H1 (cell line): Measurements from ENCODE around the gene YARS2. TPM values are rescaled to one million over a fixed set of nuclear protein-coding genes. Genes with fewer than 3 reads are reported as not detected.

ENCODE experiments used
- BACH1 ChIP-seq: IDR thresholded peaks from 2 replicates; pipeline ENCODE4 v1.6.1; 2012; ENCODE audit warnings: low read length, improper control_type of control experiment
- HDAC2 ChIP-seq, 2 experiments: fragments of 300-600 bp in 1 of 2; sonication (generic) in 1 of 2; IDR thresholded peaks; 2 replicates each; pipeline ENCODE4 v1.6.1; 2011 to 2012; ENCODE audit warnings: low read depth in 2 of 2, low read length in 2 of 2, mild to moderate bottlenecking in 2 of 2, moderate library complexity in 2 of 2, borderline replicate concordance in 1 of 2, inconsistent platforms in 1 of 2
- JUND ChIP-seq: IDR thresholded peaks from 2 replicates; pipeline ENCODE4 v1.6.1; 2011; ENCODE audit warnings: mild to moderate bottlenecking, improper control_type of control experiment, low read length
- RNF2 ChIP-seq: fragments of 200-900, 300-1000 bp; sonication (generic); IDR thresholded peaks from 2 replicates; pipeline ENCODE4 v1.7.1; 2016; ENCODE audit warnings: borderline replicate concordance, low read depth, mild to moderate bottlenecking, antibody characterized with exemption, low read length; ENCODE audit not compliant: poor library complexity, severe bottlenecking; ENCODE audit errors: missing control alignments
- SP1 ChIP-seq: IDR thresholded peaks from 2 replicates; pipeline ENCODE4 v1.6.1; 2011; ENCODE audit warnings: low read depth, low read length
- TAF7 ChIP-seq: optimal IDR thresholded peaks from 2 replicates; pipeline ENCODE3; 2011; ENCODE audit warnings: low read depth, mild to moderate bottlenecking, inconsistent platforms, low read length, moderate library complexity, borderline replicate concordance
- polyA plus RNA-seq, 7 experiments: library from polyadenylated mRNA; depleted of rRNA in 3 of 7; stranded (reverse) in 5 of 7; unstranded in 2 of 7; fragments of >200 nt in 5 of 7; fragments of 200-250 nt in 2 of 7; gene quantifications; 1 replicate in 5 of 7; 2 replicates in 1 of 7; 4 replicates in 1 of 7; pipeline versions ENCODE4 v1.2.1 to v1.2.3, GENCODE V29; 2011 to 2013; ENCODE audit warnings: missing spikeins in 2 of 7, mixed read lengths in 2 of 7
- total RNA-seq: library from RNA; stranded (reverse); fragmentation: NEBNext Ultra II Directional; extraction: Animal tissue kit (Norgen Biotek cat#: 25700); gene quantifications from 2 replicates; pipeline ENCODE4 v1.2.1, GENCODE V29; 2021
- TF ChIP-seq, protein P1 (sequence below): IDR thresholded peaks from 2 replicates; pipeline ENCODE4 v1.6.1; 2012; ENCODE audit warnings: inconsistent platforms

YARS2 gene
- total and polyA plus RNA-seq, 2 of the 8 experiments (the other 6 are each of a cell fraction or from before 2014, with no cell fraction given): 29.9 to 41.4 TPM

DNA sequence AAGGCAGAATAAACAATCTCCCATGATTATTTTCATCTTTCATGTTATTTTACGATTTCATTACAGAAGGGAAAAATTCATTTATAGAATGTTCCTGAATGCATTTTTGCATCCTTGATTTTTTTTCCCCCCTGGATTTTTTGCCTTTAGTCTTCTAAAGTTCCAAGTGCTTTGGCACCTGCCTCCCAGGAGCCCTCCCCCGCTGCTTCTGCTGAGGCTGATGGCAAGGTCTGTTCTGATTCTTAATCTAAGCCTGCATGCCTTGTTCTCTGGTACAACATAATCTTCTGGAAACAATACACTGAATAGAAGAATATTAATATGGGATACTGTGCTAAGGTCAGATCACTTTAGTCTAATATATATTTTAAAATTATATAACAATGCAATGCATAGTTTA is 18.0 kb downstream of the YARS2 start (continued):
- TF ChIP-seq, protein P1, sequence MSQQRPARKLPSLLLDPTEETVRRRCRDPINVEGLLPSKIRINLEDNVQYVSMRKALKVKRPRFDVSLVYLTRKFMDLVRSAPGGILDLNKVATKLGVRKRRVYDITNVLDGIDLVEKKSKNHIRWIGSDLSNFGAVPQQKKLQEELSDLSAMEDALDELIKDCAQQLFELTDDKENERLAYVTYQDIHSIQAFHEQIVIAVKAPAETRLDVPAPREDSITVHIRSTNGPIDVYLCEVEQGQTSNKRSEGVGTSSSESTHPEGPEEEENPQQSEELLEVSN: no peak
- TF ChIP-seq SP1 (no peak), TAF7 (no peak), BACH1 (no peak), JUND (no peak), RNF2 (no peak), HDAC2 (IDR thresholded peaks at IDR 0.05; ENCODE audit: borderline replicate concordance in 1 of 2, low read depth in 2 of 2, low read length in 2 of 2) (no peak)
